Heart right ventricle (tissue), 16 donors: ENCODE data around the gene CLEC16A. TPM values are rescaled to one million over a fixed set of nuclear protein-coding genes. Genes with fewer than 3 reads are reported as not detected.

ENCODE experiments used
- ATAC-seq, 8 donors: fragments of 200-7000 bp; cut with Tn5 transposase; one replicate each; pipeline ENCODE4 v1.9.1; 2020; ENCODE audit warnings: mild to moderate bottlenecking in 8 of 8, moderate library complexity in 8 of 8, moderate number of reproducible peaks in 1 of 8
- DNase-seq, 2 donors: peaks; one replicate each; pipeline ENCODE4 v3.0.0-alpha.2; 2020
- H3K27ac ChIP-seq, 10 donors: fragments of 200-600 bp; sonication (generic) in 2 of 10; one replicate each; pipeline versions ENCODE4 v1.5.0 to v1.8.0; 2020 to 2022; ENCODE audit warnings: mild to moderate bottlenecking in 3 of 10
- H3K27me3 ChIP-seq, 7 donors: fragments of 200-600 bp; one replicate each; pipeline ENCODE4 v1.8.0; 2021 to 2022; ENCODE audit warnings: mild to moderate bottlenecking in 2 of 7
- H3K36me3 ChIP-seq, 9 donors: fragments of 200-600 bp; sonication (generic) in 1 of 9; one replicate each; pipeline versions ENCODE4 v1.5.0 to v1.8.0; 2020 to 2022; ENCODE audit warnings: mild to moderate bottlenecking in 2 of 9
- H3K4me1 ChIP-seq, 9 donors: fragments of 200-600 bp; sonication (generic) in 1 of 9; one replicate each; pipeline versions ENCODE4 v1.5.0 to v1.8.0; 2020 to 2022; ENCODE audit warnings: mild to moderate bottlenecking in 4 of 9
- H3K4me3 ChIP-seq, 10 donors: fragments of 200-600 bp; sonication (generic) in 2 of 10; one replicate each; pipeline versions ENCODE4 v1.5.0 to v1.8.0; 2020 to 2022; ENCODE audit warnings: mild to moderate bottlenecking in 7 of 10, moderate library complexity in 2 of 10
- H3K9me3 ChIP-seq, 11 donors: fragments of 200-600 bp in 10 of 11; sonication (generic) in 2 of 11; one replicate each; pipeline versions ENCODE4 v1.5.0 to v1.8.0; 2013 to 2022; ENCODE audit warnings: mild to moderate bottlenecking in 2 of 11, control low read depth in 1 of 11, moderate library complexity in 1 of 11
- WGBS, 2 donors: extraction: QIAGEN DNeasy Blood & Tissue Kit; methylation state at CpG; one replicate each; pipeline ENCODE4 v1.1.7; 2013; ENCODE audit warnings: inconsistent platforms in 1 of 2; 5-methylcytosine and 5-hydroxymethylcytosine counted together
- intact Hi-C, 10 donors: fragments of 100-400 bp; cut with DNase I; formaldehyde crosslinking; loops; one replicate each; pipeline versions ENCODE4 v1.11.1 to v1.14.2; 2022
- polyA plus RNA-seq, 2 donors: library from polyadenylated mRNA; stranded (reverse); fragments of 200-250 nt; gene quantifications; one replicate each; pipeline ENCODE4 v1.2.3, GENCODE V29; 2013
- total RNA-seq, 10 donors: library from RNA; stranded (reverse); fragmentation: NEBNext Ultra II Directional in 3 of 10; extraction: Animal tissue kit (Norgen Biotek cat#: 25700) in 3 of 10; gene quantifications; one replicate each; pipeline versions ENCODE4 v1.2.1 to v1.2.4, GENCODE V29; 2021 to 2023
- TF ChIP-seq, protein P1 (sequence below), 9 donors: fragments of 200-600 bp; sonication (generic) in 2 of 9; IDR thresholded peaks; one replicate each; pipeline versions ENCODE4 v1.5.0 to v1.8.0; 2021 to 2022; ENCODE audit warnings: antibody characterized with exemption in 9 of 9, mild to moderate bottlenecking in 5 of 9, moderate library complexity in 1 of 9
- donor health status: Arrhythmogenic right ventricular cardiomyopathy.
- donor health status: ischemic (EF 13 %, LVEDD 7.1; RV severe dilation, severe dysfunction).
- donor health status: healthy with polysubstance abuse.
- donor health status: DM: no; HTN: yes; CAD: no.
- donor health status: DM: no; HTN: no; CAD: no.
- donor health status: ischemic (EF 25% LVEDD 6.9; RV normal size, moderate dysfunction).
- donor health status: ischemic (EF 25% LVEDD 5.7; RV mildly dilated, moderate dysfunction).
- donor health status: healthy.
- donor health status: DM: yes; HTN: yes; CAD: no.
- donor health status: Ischemic cardiomyopathy.
- donor health status: ischemic (EF 35%, LVEDD 5.7; RV mildly dilated, moderate dysfunction).
- donor health status: nonischemic (EF 11% LVEDD 7.7; RV severe dilation, severe dysfunction).
- donor health status: DM: yes; HTN: yes; CAD: no.
- donor health status: PGD.
- donor health status: ischemic (EF 29% LVEDD 5.4; RV normal size, mild dysfunction).
- donor health status: nonischemic (EF 23%, LVEDD 6.1; RV moderate dilation, normal function).

CLEC16A gene
- total and polyA plus RNA-seq, 12 donors: 12.1 to 30.8 (median 23.0) TPM

DNA sequence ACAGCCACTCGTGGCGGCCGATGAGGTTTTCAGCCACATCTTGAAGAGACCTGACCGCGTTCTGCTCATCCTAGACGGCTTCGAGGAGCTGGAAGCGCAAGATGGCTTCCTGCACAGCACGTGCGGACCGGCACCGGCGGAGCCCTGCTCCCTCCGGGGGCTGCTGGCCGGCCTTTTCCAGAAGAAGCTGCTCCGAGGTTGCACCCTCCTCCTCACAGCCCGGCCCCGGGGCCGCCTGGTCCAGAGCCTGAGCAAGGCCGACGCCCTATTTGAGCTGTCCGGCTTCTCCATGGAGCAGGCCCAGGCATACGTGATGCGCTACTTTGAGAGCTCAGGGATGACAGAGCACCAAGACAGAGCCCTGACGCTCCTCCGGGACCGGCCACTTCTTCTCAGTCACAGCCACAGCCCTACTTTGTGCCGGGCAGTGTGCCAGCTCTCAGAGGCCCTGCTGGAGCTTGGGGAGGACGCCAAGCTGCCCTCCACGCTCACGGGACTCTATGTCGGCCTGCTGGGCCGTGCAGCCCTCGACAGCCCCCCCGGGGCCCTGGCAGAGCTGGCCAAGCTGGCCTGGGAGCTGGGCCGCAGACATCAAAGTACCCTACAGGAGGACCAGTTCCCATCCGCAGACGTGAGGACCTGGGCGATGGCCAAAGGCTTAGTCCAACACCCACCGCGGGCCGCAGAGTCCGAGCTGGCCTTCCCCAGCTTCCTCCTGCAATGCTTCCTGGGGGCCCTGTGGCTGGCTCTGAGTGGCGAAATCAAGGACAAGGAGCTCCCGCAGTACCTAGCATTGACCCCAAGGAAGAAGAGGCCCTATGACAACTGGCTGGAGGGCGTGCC is 37.2 kb upstream of the CLEC16A start:
- Histone ChIP-seq H3K9me3 (peaks cover 0 to 11% (median 0%) of the 10 kb centered on the region in 11 donors), H3K27me3 (no peaks in the 10 kb centered on the region), H3K36me3 (peaks cover 0 to 98% (median 5%) of the 10 kb centered on the region in 9 donors), H3K4me3 (no peak overlapping the region), H3K4me1 (peaks cover 0 to 9% (median 0%) of the 10 kb centered on the region in 9 donors), H3K27ac (peak overlapping the region in 1 of 10 donors; percentile 15)
- WGBS, 2 donors: 67 to 73% methylated on average over 46 of the region's 46 CpGs
- TF ChIP-seq, protein P1, sequence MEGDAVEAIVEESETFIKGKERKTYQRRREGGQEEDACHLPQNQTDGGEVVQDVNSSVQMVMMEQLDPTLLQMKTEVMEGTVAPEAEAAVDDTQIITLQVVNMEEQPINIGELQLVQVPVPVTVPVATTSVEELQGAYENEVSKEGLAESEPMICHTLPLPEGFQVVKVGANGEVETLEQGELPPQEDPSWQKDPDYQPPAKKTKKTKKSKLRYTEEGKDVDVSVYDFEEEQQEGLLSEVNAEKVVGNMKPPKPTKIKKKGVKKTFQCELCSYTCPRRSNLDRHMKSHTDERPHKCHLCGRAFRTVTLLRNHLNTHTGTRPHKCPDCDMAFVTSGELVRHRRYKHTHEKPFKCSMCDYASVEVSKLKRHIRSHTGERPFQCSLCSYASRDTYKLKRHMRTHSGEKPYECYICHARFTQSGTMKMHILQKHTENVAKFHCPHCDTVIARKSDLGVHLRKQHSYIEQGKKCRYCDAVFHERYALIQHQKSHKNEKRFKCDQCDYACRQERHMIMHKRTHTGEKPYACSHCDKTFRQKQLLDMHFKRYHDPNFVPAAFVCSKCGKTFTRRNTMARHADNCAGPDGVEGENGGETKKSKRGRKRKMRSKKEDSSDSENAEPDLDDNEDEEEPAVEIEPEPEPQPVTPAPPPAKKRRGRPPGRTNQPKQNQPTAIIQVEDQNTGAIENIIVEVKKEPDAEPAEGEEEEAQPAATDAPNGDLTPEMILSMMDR (IDR thresholded peaks at IDR 0.05): no peak
- DNase-seq (peak; percentile 40 to 70), ATAC-seq (peak; percentile 46 to 85 (median 82))
- intact Hi-C loops: no loop called here

GRCh38 chr16:10907757-10908045 is 36.7 kb upstream of the CLEC16A start:
- WGBS, 2 donors: 93 to 96% methylated on average over 21 of the region's 21 CpGs
- Histone ChIP-seq H3K4me1 (peaks cover 0 to 13% (median 0%) of the 10 kb centered on the region in 9 donors), H3K27me3 (no peaks in the 10 kb centered on the region), H3K9me3 (peaks cover 0 to 9% (median 0%) of the 10 kb centered on the region in 11 donors), H3K36me3 (peaks cover 0 to 98% (median 5%) of the 10 kb centered on the region in 9 donors), H3K4me3 (no peak overlapping the region), H3K27ac (no peak overlapping the region)
- ATAC-seq: peak in 1 of 8 donors; percentile 49
- intact Hi-C loops: no loop called here
- TF ChIP-seq, protein P1 (IDR thresholded peaks at IDR 0.05): no peak
- DNase-seq: no peak

GRCh38 chr16:10911267-10911666 is 33.1 kb upstream of the CLEC16A start:
- no peak overlapping the region for H3K27ac ChIP-seq
- H3K36me3 ChIP-seq: peaks cover 0 to 96% (median 5%) of the 10 kb centered on the region in 9 donors
- H3K4me1 ChIP-seq: peaks cover 0 to 16% (median 0%) of the 10 kb centered on the region in 9 donors
- TF ChIP-seq, protein P1 (IDR thresholded peaks at IDR 0.05): no peak
- intact Hi-C loops: loop anchor here in 5 of 10 donors (10.0 kb wide), 3 partner anchors 386 to 656 kb away; no protein-coding TSS in a partner anchor
- no peak for DNase-seq
- ATAC-seq: no peak
- no peaks in the 10 kb centered on the region for H3K9me3 ChIP-seq
- no peak overlapping the region for H3K4me3 ChIP-seq
- H3K27me3 ChIP-seq: no peaks in the 10 kb centered on the region

GRCh38 chr16:10916534-10916933 is 27.8 kb upstream of the CLEC16A start:
- H3K27me3 ChIP-seq: no peaks in the 10 kb centered on the region
- WGBS, 2 donors: 65 to 72% methylated on average over 3 of the region's 3 CpGs
- ATAC-seq (no peak), DNase-seq (no peak)
- H3K36me3 ChIP-seq: peaks cover 0 to 97% (median 0%) of the 10 kb centered on the region in 9 donors
- TF ChIP-seq, protein P1 (IDR thresholded peaks at IDR 0.05): no peak
- intact Hi-C loops: loop anchor here in 8 of 10 donors (5.0 to 10.0 kb wide), 13 partner anchors 39 to 662 kb away; partner anchors contain the start of genes CIITA (in 2 of the 8) and NUBP1 (in 2 of the 8)
- H3K9me3 ChIP-seq: no peaks in the 10 kb centered on the region
- H3K4me1 ChIP-seq: peaks cover 6 to 42% (median 27%) of the 10 kb centered on the region in 9 donors
- H3K27ac ChIP-seq: no peak overlapping the region
- no peak overlapping the region for H3K4me3 ChIP-seq
